Smooth muscle cell of trachea (primary cell): ENCODE measurements around the gene PHOX2B. TPM values are rescaled to one million over a fixed set of nuclear protein-coding genes. Genes with fewer than 3 reads are reported as not detected.

ENCODE experiments used
- total RNA-seq: library from RNA; depleted of rRNA; stranded (reverse); fragments of >200 nt; gene quantifications from 2 replicates; pipeline ENCODE4 v1.2.1, GENCODE V29; 2014

Gene PHOX2B
- total RNA-seq, result not detected in 2 replicates

GRCh38 chr4:41748571-41749475 is at the start of gene PHOX2B:
Gene PHOX2B (minus strand): TSS chr4:41748725. CDS start chr4:41748610, 115 bp downstream.

Other genes with a start within 250 kb of the PHOX2B start
- gene LIMCH1, start 210.6 kb downstream of the PHOX2B start, total RNA-seq, result 0.83 and 0.87 TPM in 2 replicates
- 37.2 and 40.7 TPM in 2 replicates for gene TMEM33, start 186.7 kb upstream of the PHOX2B start, total RNA-seq
- gene DCAF4L1, start 233.0 kb upstream of the PHOX2B start, total RNA-seq, result under 0.01 and 0.17 TPM in 2 replicates
- gene SLC30A9, start 241.8 kb upstream of the PHOX2B start, total RNA-seq, result 59.2 and 95.3 TPM in 2 replicates